AML-193 (cell line): ENCODE measurements around the gene SULT6B1.
"Not testable (repeated sequence)": the region's sequence is repeated elsewhere in the genome, so short reads cannot be mapped to it uniquely, and the experiment has no call there.

Experiments
- DNase-seq, 2 experiments: peaks; one replicate each; lab custom pipeline; 2025; lab: John Stamatoyannopoulos, UW

SULT6B1 gene

GRCh38 chr2:37195862-37196319, 7.4 kb upstream of the SULT6B1 start:
- DNase-seq: not testable (repeated sequence)

GRCh38 chr2:37192551-37192950, 4.1 kb upstream of the SULT6B1 start:
- DNase-seq: no peak

DNA sequence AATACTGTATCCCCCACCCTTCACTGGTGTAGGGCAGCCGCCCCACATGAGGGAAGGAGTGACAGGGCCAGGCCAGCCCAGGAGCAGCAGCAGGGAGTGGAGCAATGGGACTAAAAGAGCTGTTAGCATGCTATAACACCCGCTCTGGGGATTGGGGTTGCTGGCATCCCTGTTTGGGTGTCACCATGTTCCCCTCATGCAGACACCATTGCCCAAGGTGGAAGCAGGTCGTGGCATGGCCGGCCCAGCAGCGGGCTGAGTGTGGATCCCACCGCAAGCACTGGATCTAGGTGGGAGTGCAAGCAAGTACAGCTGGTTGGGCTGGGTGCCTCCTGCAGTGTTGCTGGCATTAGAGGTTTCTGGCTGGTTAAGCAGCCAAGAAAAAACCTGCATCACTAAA, 3.3 kb upstream of the SULT6B1 start:
- DNase-seq: no peak

GRCh38 chr2:37191253-37191652, 2.8 kb upstream of the SULT6B1 start:
- no peak for DNase-seq

DNA sequence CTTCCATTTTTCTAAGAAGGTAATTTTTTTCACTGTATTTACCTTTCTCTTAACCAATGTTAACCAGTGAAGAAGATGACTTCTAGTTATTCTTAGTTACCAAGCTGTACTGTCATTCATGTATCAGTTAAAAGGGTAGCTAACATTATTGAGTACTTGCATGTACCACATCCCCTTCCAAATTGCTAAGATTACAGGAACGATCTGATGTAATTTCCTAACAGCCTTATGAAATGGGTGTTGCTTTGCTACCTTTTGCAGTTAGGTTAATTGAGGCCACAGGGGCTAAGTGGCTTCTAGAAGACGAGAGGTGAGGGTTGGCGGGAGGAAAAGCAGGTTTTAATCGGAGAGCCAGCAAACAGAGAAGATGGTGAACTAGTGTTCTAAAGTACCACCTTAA, 1.8 kb upstream of the SULT6B1 start:
- DNase-seq: peak; percentile 49 to 64

DNA sequence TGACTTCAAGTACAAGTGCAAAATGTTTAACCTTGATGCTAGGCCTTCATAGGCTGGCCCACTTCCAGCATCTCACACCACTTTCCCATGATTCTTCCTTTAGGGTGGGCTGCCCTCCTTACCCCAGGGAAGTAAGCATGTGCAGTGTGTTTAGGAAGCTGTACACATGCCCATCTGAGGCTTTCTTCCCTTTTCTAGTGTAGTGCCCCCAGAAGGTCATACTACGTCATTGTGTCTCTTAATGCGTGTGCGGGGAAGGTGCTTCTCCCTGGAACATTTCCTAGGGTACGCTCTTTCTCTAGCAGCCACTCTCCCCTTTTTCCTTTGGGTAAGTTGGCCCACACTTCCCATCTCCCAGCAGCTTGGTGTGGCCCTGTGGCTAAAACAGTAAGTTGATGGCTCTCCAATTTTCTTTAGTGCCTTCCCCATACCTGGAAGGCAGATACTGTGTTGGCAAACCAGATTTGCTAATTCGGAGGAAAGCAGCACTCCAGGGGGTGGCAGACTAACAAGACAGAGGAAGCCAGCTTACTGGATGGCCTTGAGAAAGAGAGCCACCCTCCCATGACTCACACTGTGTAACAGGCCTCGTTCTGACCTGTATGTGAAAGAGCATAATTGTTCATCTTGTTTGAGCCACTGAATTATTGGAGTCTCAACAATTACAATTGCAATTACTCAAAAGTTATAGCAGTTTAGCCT, 1.1 kb upstream of the SULT6B1 start:
- DNase-seq: peak; percentile 66 to 75

GRCh38 chr2:37181726-37182684, 6.5 kb downstream of the SULT6B1 start:
- DNase-seq: no peak

DNA sequence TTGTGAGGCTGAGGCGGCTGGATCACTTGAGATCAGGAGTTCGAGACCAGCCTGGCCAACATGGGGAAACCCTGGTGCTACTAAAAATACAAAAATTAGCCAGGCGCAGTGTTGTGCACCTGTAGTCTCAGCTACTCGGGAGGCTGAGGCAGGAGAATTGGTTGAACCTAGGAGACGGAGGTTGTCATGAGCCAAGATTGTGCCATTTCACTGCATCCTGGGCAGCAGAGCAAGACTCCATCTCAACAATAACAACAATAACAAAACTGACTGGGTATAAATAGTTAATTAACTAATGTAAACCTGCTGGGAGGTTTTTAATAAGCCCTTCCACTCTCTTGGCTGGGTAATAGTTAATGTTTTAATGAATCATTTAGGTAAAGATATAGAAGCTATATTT, 7.8 kb downstream of the SULT6B1 start:
- DNase-seq: no peak

DNA sequence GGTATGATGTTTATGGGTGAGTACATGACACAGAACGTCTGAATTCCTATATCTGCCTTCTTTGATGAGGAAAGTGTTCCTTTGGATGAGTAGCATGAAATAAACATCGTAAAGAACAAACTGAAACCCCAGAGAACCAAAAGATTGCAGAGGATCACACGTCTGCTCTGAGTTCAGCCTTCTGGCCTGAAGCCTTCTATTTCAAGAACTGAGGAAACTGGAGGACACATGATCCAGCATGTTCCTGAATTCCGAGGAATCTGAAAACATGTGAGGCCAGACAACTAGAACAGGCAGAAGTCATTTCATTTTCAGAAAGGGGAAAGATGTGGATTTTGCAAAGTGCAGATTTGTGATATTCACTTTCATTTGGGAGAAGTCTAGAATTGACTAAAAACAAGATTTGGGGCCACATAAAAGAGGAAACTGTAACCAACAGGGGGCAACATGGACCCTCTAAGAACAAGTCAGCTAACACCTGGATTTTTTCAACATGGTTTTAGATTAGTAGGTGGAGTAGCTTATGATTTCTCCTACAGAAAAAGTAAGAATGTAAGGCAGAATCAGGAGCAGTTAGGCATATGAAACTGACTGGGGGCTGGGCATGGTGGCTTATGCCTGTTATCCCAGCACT, 8.3 kb downstream of the SULT6B1 start:
- DNase-seq: no peak

- DNase-seq: no peak
These were observed 14.7 kb downstream of the SULT6B1 start for GRCh38 chr2:37173741-37174140.

- no peak for DNase-seq
These were observed 16.9 kb downstream of the SULT6B1 start for GRCh38 chr2:37171624-37171950.

- DNase-seq: peak; percentile 59 to 66
These were observed 20.1 kb downstream of the SULT6B1 start for GRCh38 chr2:37168217-37168981.

- no peak for DNase-seq
These were observed 20.8 kb downstream of the SULT6B1 start for GRCh38 chr2:37167636-37168180.

- DNase-seq: no peak
These were observed 23.7 kb downstream of the SULT6B1 start for GRCh38 chr2:37164757-37165156.

DNA sequence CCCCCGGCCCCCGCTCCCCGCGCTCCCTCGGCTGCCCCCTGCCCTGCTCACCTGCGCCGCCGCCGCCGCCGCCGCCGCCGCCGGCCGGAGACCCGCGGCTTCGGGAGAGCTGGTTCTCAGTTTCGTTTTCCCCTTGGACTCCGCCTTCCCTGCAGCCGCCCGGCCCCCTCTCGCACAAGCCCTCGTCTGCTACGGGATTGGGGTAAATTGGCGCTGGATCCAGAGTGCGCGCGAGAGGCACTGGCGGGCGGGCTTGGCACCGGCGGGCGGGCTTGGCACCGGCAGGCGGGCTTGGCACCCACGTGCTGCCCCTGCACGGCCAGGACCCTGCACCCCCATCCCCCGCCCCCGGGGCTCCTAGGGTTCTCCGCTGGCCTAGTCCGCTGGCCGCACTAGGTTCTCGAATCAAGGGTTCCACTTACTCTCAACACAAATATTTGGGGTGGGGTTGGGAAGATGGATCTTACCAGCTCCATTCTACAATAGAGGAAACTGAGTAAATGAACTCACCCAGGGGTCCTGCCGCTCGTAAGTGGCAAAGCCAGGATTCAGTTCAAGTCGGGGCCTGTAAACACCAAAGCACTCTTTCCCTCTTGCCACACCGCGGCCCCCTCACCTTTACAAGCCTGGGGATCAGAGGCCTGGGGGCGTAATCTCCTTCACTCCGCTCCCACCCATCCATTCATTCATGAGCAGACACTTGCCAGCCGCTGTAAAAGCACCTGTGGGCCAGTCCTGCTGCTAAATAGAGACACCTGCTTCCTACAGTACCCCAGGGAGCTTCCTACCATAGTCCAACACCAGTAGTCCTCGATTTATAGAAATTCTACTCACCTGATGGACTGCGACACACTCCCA, 31.4 kb downstream of the SULT6B1 start, which contains the start of gene EIF2AK2:
Gene EIF2AK2 (minus strand): TSS at position 124 of the 858 bp plus-strand sequence. CDS start 9,174 bp downstream, outside the sequence.
- DNase-seq: peak; percentile 80 to 83

DNA sequence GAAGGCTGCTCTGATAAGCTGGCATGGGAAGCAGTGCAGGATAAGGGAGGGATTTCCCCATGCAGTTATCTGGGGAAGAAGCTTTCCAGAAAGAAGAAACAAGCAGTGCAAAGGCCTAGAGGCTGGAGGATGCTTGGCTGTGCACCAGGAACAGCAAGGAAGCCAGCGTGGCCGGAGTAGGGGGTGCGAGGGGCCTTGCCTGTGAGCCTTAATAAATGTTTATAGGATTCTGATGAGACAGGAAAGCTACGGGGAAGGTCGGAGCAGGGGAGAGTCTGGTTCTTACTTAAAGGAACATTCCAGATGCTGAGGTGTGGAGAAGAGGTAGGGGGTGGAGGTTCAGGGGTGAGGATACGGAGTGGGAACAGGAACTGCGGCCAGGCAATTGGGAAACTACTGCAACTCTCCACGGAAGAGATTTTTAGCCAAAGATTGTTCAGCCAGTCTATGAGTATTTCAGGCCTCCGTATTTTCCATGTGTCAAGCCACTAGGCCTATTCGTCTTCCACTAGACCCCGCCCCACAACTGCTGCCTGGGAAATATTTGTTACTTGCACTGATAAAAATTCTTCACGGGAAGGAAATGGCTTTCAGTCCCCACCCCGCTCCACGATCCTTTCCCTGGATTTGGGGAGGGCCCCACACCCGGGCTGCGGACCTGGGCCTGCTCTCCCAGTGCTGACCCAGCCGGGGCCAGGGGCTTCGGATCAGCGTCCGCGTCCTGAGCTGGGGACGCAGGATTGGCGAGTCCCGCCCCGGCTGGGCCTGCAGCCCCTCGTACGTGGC, 32.2 kb downstream of the SULT6B1 start:
- peak; percentile 14 to 20 for DNase-seq

- DNase-seq: peak in 1 of 2 experiments; percentile 26
These were observed 33.7 kb downstream of the SULT6B1 start for GRCh38 chr2:37154785-37155184.

GRCh38 chr2:37153224-37153623, 35.2 kb downstream of the SULT6B1 start:
- DNase-seq: no peak

- no peak for DNase-seq
These were observed 38.7 kb downstream of the SULT6B1 start for GRCh38 chr2:37149626-37150322.
